Measurements from ENCODE around the gene DENND4A. TPM values are rescaled to one million over a fixed set of nuclear protein-coding genes. Genes with fewer than 3 reads are reported as not detected.
A peak's percentile ranks its signal among the peaks of the same experiment; 100 is the strongest.

The DENND4A gene
- total and polyA plus RNA-seq, 9 of the 15 experiments (the other 6 are each of a cell fraction or from before 2014, with no cell fraction given) = 6.8 to 32.3 (median 19.9) TPM

GRCh38 chr15:65796610-65797078, 4.6 kb upstream of the DENND4A start (continued):
- TF ChIP-seq ZNF699 (CRISPR knock-in tag; IDR thresholded peaks at IDR 0.05; ENCODE audit: insufficient replicate concordance) = no peak
- no peak for TF ChIP-seq CEBPG (CRISPR knock-in tag; IDR thresholded peaks at IDR 0.05)
- TF ChIP-seq CEBPG (tag; conservative IDR thresholded peaks at IDR 0.05 in 1 of 2, IDR thresholded peaks at IDR 0.05 in 1 of 2) = peak in 1 of 2 experiments; percentile 35; a peak in 1 of 4 replicates
- TF ChIP-seq RBM22 (IDR thresholded peaks at IDR 0.05; ENCODE audit: low read depth, low read length, poor library complexity, severe bottlenecking) = no peak
- no peak; a peak in 1 of 4 replicates for TF ChIP-seq FOXK2 (conservative IDR thresholded peaks at IDR 0.05 in 1 of 2, IDR thresholded peaks at IDR 0.05 in 1 of 2; ENCODE audit: low read depth in 2 of 2)
- no peak for TF ChIP-seq ZNF76 (CRISPR knock-in tag; IDR thresholded peaks at IDR 0.05; ENCODE audit: borderline replicate concordance)
- no peak for TF ChIP-seq WHSC1 (IDR thresholded peaks at IDR 0.05; ENCODE audit: low read length)
- TF ChIP-seq, protein P1, sequence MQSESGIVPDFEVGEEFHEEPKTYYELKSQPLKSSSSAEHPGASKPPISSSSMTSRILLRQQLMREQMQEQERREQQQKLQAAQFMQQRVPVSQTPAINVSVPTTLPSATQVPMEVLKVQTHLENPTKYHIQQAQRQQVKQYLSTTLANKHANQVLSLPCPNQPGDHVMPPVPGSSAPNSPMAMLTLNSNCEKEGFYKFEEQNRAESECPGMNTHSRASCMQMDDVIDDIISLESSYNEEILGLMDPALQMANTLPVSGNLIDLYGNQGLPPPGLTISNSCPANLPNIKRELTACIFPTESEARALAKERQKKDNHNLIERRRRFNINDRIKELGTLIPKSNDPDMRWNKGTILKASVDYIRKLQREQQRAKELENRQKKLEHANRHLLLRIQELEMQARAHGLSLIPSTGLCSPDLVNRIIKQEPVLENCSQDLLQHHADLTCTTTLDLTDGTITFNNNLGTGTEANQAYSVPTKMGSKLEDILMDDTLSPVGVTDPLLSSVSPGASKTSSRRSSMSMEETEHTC (IDR thresholded peaks at IDR 0.05) = no peak
- TF ChIP-seq CUX1 (CRISPR knock-in tag; IDR thresholded peaks at IDR 0.05) = no peak
- TF ChIP-seq EHMT2 (IDR thresholded peaks at IDR 0.05) = 0 out of 2 replicates have a peak, but pooled peaks have one; percentile 33
- TF ChIP-seq ZNF133 (CRISPR knock-in tag; IDR thresholded peaks at IDR 0.05) = no peak
- TF ChIP-seq GTF2A2 (tag; IDR thresholded peaks at IDR 0.05) = no peak
- TF ChIP-seq RFX5 (IDR thresholded peaks at IDR 0.05; ENCODE audit: low read depth, low read length) = no peak
- TF ChIP-seq CHAMP1 (IDR thresholded peaks at IDR 0.05) = no peak
- no peak for TF ChIP-seq ZNF134 (CRISPR knock-in tag; conservative IDR thresholded peaks at IDR 0.05)
- TF ChIP-seq HDAC6 (IDR thresholded peaks at IDR 0.05; ENCODE audit: low read depth, low read length) = no peak
- no peak for TF ChIP-seq MLX (CRISPR knock-in tag; conservative IDR thresholded peaks at IDR 0.05)
- TF ChIP-seq TCF7 (IDR thresholded peaks at IDR 0.05; ENCODE audit: borderline replicate concordance) = no peak
- no peak for TF ChIP-seq TAF15 (IDR thresholded peaks at IDR 0.05; ENCODE audit: low read depth, low read length)
